Measurements from ENCODE around the gene NELL2.
"Not testable (repeated sequence)": the region's sequence is repeated elsewhere in the genome, so short reads cannot be mapped to it uniquely, and the experiment has no call there.

DNA sequence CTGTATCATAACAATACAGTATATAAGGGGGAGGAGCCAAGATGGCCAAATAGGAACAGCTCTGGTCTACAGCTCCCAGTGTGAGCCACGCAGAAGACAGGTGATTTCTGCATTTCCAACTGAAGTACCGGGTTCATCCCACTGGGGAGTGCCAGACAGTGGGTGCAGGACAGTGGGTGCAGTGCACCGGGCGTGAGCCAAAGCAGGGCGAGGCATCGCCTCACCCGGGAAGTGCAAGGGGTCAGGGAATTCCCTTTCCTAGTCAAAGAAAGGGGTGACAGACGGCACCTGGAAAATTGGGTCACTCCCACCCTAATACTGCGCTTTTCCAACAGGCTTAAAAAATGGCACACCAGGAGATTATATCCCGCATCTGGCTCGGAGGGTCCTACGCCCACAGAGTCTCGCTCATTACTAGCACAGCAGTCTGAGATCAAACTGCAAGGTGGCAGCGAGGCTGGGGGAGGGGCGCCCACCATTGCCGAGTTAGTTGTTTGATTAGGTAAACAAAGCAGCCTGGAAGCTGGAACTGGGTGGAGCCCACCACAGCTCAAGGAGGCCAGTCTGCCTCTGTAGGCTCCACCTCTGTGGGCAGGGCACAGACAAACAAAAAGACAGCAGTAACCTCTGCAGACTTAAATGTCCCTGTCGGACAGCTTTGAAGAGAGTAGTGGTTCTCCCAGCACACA is 134.7 kb downstream of the NELL2 start:
- TF ChIP-seq, protein P1, sequence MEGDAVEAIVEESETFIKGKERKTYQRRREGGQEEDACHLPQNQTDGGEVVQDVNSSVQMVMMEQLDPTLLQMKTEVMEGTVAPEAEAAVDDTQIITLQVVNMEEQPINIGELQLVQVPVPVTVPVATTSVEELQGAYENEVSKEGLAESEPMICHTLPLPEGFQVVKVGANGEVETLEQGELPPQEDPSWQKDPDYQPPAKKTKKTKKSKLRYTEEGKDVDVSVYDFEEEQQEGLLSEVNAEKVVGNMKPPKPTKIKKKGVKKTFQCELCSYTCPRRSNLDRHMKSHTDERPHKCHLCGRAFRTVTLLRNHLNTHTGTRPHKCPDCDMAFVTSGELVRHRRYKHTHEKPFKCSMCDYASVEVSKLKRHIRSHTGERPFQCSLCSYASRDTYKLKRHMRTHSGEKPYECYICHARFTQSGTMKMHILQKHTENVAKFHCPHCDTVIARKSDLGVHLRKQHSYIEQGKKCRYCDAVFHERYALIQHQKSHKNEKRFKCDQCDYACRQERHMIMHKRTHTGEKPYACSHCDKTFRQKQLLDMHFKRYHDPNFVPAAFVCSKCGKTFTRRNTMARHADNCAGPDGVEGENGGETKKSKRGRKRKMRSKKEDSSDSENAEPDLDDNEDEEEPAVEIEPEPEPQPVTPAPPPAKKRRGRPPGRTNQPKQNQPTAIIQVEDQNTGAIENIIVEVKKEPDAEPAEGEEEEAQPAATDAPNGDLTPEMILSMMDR (conservative IDR thresholded peaks at IDR 0.05), result not testable (repeated sequence)
- TF ChIP-seq ZFX (IDR thresholded peaks at IDR 0.05), result not testable (repeated sequence)
